SK-N-MC (cell line): ENCODE measurements around the gene C1QTNF5.

Experiments used
- DNase-seq: peaks from one replicate; pipeline ENCODE4 v3.0.0-alpha.2; 2011; ENCODE audit warnings: low read depth, low spot score
- H3K27ac ChIP-seq: fragments of 200-600 bp; sonication (generic); 2 replicates; pipeline ENCODE4 v1.5.1; 2016; ENCODE audit warnings: mixed run types
- H3K36me3 ChIP-seq: fragments of 200-600 bp; sonication (generic); 2 replicates; pipeline ENCODE4 v1.6.1; 2017; ENCODE audit warnings: antibody characterized with exemption, low read length, mixed read lengths; ENCODE audit not compliant: insufficient read depth
- H3K4me3 ChIP-seq: fragments of 200-600 bp; sonication (generic); 2 replicates; pipeline ENCODE4 v1.5.1; 2016
- H3K9ac ChIP-seq: fragments of 200-600 bp; sonication (generic); 2 replicates; pipeline ENCODE4 v1.8.0; 2017; ENCODE audit warnings: mixed run types, mixed read lengths; ENCODE audit not compliant: insufficient read length
- H3K9me3 ChIP-seq: fragments of 200-600 bp; sonication (generic); 2 replicates; pipeline ENCODE4 v1.6.1; 2017; ENCODE audit warnings: low read depth, mild to moderate bottlenecking, antibody characterized with exemption, low read length, moderate library complexity, mixed read lengths
- EZH2 ChIP-seq: fragments of 200-600 bp; sonication (generic); IDR thresholded peaks from one replicate; pipeline ENCODE4 v1.6.1; 2017; ENCODE audit warnings: antibody characterized with exemption
- FOXP2 ChIP-seq: optimal IDR thresholded peaks from 2 replicates; pipeline ENCODE3; 2011; ENCODE audit warnings: mild to moderate bottlenecking, moderate library complexity; ENCODE audit not compliant: insufficient read depth; ENCODE audit errors: extremely low read length, control extremely low read depth
- POLR2AphosphoS5 ChIP-seq: IDR thresholded peaks from 2 replicates; pipeline ENCODE4 v1.6.1; 2012; ENCODE audit warnings: mild to moderate bottlenecking, low read depth, low read length, borderline replicate concordance

C1QTNF5 gene

GRCh38 chr11:119318240-119319135 lies 22.2 kb downstream of the C1QTNF5 start:
- Histone ChIP-seq H3K36me3 (no peaks in the 10 kb centered on the region), H3K27ac (no peak overlapping the region), H3K9me3 (no peaks in the 10 kb centered on the region), H3K4me3 (no peak overlapping the region), H3K9ac (no peak overlapping the region)
- no peak for DNase-seq
- TF ChIP-seq EZH2 (no peak), POLR2AphosphoS5 (no peak), FOXP2 (no peak)

GRCh38 chr11:119317592-119318239 lies 23.0 kb downstream of the C1QTNF5 start:
- no peak for TF ChIP-seq EZH2
- no peak for TF ChIP-seq FOXP2
- no peak for TF ChIP-seq POLR2AphosphoS5
- peak overlapping the region; percentile 92 for H3K4me3 ChIP-seq
- H3K9ac ChIP-seq, result peak overlapping the region; percentile 59
- no peaks in the 10 kb centered on the region for H3K36me3 ChIP-seq
- no peak for DNase-seq
- no peak overlapping the region for H3K27ac ChIP-seq
- H3K9me3 ChIP-seq, result no peaks in the 10 kb centered on the region

- Histone ChIP-seq H3K27ac (no peak within 1 kb of the TSS), H3K36me3 (no peaks in the 10 kb centered on the region; the same call in 1 of the 2 replicates)
- DNase-seq, result no peak
Observed at GRCh38 chr11:119316729-119317591, 23.7 kb downstream of the C1QTNF5 start, which contains the start of gene MCAM. Gene MCAM, minus strand, starts transcription at chr11:119317130. Its CDS starts 29 bp downstream, at chr11:119317101.

GRCh38 chr11:119316016-119316728 lies 24.5 kb downstream of the C1QTNF5 start:
- no peak for DNase-seq
- Histone ChIP-seq H3K36me3 (peaks cover under 1% of the 10 kb centered on the region; the same call in 1 of the 2 replicates), H3K27ac (no peak overlapping the region), H3K9ac (peak overlapping the region; percentile 69), H3K9me3 (no peaks in the 10 kb centered on the region), H3K4me3 (peak overlapping the region; percentile 92)
- no peak for TF ChIP-seq POLR2AphosphoS5
- no peak for TF ChIP-seq FOXP2
- no peak for TF ChIP-seq EZH2

More at GRCh38 chr11:119316729-119317591, 23.7 kb downstream of the C1QTNF5 start, which contains the start of gene MCAM:
- no peaks in the 10 kb centered on the region for H3K9me3 ChIP-seq
- TF ChIP-seq FOXP2 (no peak), POLR2AphosphoS5 (peak; percentile 86)
- peak within 1 kb of the TSS; percentile 69 for H3K9ac ChIP-seq
- peak within 1 kb of the TSS; percentile 92 for H3K4me3 ChIP-seq

GRCh38 chr11:119315131-119316015 lies 25.3 kb downstream of the C1QTNF5 start:
- DNase-seq, result no peak
- no peaks in the 10 kb centered on the region for H3K9me3 ChIP-seq
- H3K36me3 ChIP-seq, result peaks cover 3% of the 10 kb centered on the region; the same call in 1 of the 2 replicates
- no peak overlapping the region for H3K27ac ChIP-seq
- H3K9ac ChIP-seq, result no peak overlapping the region
- H3K4me3 ChIP-seq, result peak overlapping the region; percentile 92
- no peak for TF ChIP-seq FOXP2

- H3K27ac ChIP-seq, result no peak overlapping the region
- DNase-seq, result no peak
- no peak for TF ChIP-seq POLR2AphosphoS5
- no peak for TF ChIP-seq EZH2
- no peak for TF ChIP-seq FOXP2
- H3K9me3 ChIP-seq, result no peaks in the 10 kb centered on the region
- H3K36me3 ChIP-seq, result peaks cover 5% of the 10 kb centered on the region; the same call in 1 of the 2 replicates
- H3K4me3 ChIP-seq, result no peak overlapping the region
- H3K9ac ChIP-seq, result no peak overlapping the region
Observed at GRCh38 chr11:119314726-119315125, 26.0 kb downstream of the C1QTNF5 start.

- no peak overlapping the region for H3K4me3 ChIP-seq
- no peak overlapping the region for H3K9ac ChIP-seq
- H3K36me3 ChIP-seq, result peaks cover 11% of the 10 kb centered on the region; the same call in 1 of the 2 replicates
- H3K27ac ChIP-seq, result no peak overlapping the region
- no peaks in the 10 kb centered on the region for H3K9me3 ChIP-seq
- TF ChIP-seq FOXP2 (no peak), EZH2 (no peak), POLR2AphosphoS5 (no peak)
- no peak for DNase-seq
Observed at GRCh38 chr11:119310682-119311052, 30.0 kb downstream of the C1QTNF5 start.
